ENCODE data around the gene MTNR1B.

The MTNR1B gene

DNA sequence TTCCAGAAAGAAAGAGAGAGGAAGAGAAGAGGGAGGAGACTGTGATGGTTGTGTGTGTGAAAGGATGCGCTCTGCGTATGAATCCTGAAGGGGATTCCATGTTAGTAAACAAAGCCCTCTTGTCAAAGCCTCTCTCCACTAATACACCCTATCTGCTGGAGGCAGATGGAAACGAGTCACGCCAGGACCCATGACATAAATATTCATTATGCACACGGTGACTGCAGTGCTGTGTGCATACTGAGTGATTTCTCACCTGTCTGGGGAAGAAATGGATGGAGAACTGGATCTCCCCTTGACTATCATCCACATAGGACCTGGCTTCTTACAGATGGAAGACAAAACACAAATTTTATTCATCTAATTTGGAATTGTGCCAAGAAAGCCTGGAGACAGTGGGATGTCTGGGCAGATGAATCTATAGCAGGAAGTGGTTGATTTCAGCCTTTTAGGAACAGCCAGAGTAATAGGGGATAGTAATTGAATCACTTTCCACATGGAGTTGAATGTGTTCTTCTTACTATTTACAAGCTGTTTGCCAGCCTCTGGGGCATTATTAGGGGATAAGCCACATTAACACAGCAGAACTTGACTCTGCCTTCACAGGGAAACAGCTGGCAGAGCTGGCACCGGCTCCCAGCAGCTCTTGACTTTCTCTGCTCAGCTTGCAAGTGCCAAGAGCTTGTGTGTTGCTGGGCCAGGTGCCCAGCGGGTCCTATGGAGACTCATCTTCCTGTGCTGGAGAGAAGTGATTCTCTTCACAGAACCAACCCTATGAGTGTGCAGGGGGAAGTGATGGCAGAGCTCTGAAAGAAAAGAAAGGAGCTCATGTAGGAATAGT, 9.0 kb downstream of the MTNR1B start:
- DNase-seq (ENCODE audit: low spot score), result peak; percentile 62

DNA sequence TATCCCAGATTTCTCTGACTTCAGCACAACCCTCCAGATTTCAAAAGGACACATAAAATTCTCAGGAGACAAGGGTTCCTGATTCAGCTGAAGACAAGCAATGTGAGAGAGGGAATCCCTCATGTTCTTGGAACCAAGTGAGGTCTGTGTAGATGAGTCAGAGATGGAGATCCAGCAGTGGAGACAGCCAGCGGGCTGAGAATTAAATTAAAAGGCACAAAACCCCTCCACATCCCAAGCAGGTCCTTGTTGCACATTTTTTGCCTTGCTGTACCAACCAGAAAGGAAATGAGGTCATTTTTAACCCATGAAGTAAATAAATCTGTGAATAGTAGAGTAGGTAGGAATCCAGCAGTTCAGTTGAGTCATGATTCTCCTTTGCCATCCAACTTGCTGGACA, 9.7 kb downstream of the MTNR1B start:
- no peak for DNase-seq (ENCODE audit: low spot score)

DNA sequence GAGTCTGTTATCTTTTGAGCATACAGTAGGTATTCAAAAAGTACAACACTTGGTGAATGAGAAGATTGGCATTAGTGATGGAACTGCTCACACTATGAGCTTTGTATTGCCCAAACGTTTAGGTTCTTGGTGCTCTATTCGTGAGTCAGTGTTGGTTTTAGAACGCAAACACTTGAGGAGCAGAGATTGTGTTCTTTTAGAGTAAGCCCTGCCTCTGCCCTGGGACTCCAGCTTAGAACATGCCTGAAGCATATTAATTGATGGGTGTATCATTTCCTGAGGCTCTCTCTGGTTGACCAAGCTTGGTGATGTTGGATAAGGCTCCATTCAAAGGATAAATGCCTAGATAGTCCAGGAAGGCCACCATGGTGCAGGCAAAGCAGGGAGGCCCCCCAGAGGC, 10.9 kb downstream of the MTNR1B start:
- DNase-seq (ENCODE audit: low spot score), result no peak

DNA sequence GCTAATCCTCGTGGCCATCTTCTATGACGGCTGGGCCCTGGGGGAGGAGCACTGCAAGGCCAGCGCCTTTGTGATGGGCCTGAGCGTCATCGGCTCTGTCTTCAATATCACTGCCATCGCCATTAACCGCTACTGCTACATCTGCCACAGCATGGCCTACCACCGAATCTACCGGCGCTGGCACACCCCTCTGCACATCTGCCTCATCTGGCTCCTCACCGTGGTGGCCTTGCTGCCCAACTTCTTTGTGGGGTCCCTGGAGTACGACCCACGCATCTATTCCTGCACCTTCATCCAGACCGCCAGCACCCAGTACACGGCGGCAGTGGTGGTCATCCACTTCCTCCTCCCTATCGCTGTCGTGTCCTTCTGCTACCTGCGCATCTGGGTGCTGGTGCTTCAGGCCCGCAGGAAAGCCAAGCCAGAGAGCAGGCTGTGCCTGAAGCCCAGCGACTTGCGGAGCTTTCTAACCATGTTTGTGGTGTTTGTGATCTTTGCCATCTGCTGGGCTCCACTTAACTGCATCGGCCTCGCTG, 12.1 kb downstream of the MTNR1B start:
- no peak for DNase-seq (ENCODE audit: low spot score)

DNA sequence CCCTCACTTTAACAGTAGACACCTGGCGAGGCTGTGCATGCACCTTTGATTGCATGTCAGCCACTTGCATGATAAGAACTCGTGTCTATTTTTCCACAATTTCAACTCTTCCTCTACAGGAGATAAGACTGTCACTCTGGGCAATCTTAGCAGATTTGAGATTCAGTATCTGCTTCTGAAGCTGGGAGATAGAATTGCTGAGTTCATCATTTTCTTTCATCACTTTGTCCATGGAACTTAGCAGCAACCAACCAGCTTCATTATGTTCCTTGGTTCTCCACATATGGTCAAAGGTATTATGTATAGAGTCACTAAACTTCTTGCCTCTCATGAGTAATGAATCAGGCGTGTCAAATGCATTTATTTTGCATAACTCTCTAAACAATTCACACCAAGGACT, 17.1 kb downstream of the MTNR1B start:
- no peak for DNase-seq (ENCODE audit: low spot score)

DNA sequence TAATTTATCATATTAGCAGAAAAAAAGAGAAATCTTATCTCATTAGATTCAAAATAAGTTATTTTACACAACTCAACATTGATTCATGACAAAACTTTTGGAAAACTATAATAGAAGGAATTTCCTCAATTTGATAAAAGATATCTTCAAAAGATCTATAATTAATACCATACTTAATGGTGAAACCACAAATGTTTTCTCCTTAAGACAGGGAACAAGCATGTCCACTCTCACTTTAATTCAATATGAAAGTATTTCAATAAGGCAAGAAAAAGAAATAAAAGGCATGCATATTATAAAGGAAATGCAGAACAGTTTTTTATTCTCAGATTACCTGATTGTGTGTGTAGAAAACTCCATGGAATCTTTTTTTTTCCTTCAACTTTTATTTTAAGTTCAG, 23.6 kb downstream of the MTNR1B start:
- no peak for DNase-seq (ENCODE audit: low spot score)

DNA sequence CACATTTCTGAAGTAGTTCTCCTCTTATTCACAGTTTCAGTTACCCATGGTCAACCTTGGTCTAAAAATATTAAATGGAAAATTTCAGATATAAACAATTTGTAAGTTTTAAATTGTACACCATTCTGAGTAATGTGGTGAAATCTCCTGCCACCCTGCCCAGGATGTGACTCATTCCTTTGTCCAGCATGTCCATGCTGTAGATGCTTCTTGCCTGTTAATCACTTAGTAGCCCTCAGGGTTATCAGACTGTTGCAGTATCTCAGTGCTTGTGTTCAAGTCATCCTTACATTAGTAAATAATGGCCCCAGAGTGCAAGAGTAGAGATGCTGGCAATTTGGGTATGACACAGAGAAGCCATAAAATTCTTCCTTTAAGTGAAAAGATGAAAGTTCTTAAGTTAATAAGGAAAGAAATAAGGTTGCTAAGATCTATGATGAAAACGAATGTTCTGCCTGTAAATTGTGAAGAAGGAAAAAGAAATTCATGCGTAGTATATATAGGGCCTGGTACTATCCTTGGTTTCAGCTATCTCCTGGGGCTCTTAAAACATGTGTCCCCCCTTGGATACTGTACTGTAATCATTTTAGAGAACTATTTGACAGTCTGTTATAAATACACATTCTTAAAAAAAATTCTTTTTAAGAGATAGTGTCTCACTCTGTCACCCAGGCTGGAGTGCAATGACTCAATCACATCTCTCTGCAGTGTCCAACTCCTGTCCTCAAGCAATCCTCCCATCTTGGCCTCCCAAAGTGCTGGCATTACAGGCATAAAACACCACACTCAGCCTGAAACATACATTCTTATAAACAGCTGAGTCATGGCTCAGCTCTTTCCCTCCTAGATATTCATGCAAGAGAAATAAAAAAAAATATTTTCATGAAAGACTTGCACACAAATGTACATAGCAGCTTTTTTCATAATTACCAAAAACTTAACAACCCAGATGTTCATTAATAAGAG, 31.3 kb downstream of the MTNR1B start:
- DNase-seq (ENCODE audit: low spot score), result no peak

DNA sequence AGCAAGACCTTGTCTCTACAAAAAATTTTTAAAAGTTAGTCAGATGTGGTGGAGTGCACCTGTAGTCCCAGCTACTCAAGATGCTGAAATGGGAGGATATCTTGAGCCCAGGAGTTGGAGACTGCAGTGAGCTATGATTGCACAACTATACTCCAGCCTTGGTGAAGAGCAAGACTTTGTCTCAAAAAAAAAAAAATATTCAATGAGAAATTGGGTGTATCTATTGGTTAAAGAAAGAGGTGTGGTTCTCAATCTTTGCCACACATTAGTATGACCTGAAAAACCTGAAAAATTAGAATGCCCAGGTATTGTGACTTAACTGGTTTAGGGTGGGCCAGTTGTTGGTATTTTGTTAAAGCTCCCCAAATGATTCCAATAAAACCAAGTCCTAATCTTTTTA, 32.4 kb downstream of the MTNR1B start:
- no peak for DNase-seq (ENCODE audit: low spot score)

DNA sequence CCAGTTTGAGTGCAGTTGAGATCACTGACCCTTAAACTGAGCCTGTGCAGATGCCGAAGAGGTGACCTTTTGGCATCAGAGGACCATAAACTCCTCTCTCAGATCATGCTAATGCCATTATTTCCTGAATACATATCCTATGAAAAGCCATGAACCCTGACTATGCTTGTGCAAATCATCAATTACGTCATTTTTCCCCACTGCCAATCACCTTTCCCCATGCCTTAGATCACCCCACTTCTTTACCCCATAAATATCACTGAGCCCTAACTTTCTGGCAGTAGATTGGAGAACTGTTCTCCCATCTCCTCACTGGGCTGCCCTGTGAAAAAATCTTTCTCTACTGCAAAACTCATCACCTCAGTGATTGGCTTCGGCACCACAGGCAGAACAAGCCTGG, 32.9 kb downstream of the MTNR1B start:
- DNase-seq (ENCODE audit: low spot score), result no peak

DNA sequence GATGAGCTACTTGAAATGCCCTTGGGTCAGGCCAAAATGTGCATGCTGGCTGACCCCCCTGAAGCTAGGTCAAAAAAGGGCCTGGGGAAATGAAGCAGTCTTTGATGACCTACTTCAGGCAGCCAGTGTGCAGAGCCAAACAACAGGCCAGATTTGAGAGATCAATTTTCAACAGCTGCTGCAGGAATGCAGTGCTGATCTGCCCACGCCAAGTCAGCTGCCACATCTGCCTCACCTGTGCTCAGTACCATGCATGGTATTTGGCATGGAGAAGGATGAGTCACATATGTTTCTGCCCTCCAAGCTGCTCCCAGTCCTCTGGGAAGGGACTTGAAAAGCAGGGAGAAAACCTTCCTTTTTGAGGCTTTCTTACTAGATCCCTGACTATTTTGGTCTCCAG, 35.8 kb downstream of the MTNR1B start:
- no peak for DNase-seq (ENCODE audit: low spot score)

DNA sequence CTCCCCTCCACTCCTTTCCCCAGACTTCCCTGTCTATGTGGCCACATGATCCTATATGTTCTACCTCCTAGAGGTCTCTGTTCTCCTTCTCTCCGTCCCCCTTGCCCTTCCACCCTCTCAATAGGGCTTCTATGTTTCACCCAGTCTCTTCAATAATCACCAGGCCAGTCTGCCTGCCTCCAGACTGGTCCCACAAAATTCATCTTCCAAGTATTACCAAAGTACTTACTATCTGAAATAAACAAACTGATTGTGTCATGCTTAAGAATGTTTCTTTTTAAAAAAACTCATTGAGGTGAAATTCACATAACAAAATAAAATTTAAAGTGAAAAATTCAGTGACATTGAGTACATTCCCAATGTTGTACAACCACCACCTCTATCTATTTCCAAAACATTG, 44.2 kb downstream of the MTNR1B start:
- DNase-seq (ENCODE audit: low spot score), result no peak

DNA sequence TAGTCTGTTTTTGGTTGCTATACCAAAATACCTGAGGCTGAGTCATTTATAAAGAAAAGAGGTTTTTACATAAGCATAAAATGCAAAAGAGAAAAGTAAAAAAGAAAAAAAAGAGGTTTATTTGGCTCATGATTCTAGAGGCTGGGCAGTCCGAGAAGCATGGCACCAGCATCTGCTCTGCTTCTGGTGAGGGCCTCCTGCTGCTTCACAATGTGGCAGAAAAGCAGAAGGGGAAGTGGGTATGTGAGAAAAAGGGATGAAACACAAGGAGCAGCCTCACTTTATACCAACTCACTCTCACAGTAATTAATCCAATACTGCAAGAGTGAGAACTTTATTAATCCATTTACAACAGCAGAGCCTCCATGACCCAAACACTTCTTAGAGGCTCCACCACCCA, 47.1 kb downstream of the MTNR1B start:
- no peak for DNase-seq (ENCODE audit: low spot score)

DNA sequence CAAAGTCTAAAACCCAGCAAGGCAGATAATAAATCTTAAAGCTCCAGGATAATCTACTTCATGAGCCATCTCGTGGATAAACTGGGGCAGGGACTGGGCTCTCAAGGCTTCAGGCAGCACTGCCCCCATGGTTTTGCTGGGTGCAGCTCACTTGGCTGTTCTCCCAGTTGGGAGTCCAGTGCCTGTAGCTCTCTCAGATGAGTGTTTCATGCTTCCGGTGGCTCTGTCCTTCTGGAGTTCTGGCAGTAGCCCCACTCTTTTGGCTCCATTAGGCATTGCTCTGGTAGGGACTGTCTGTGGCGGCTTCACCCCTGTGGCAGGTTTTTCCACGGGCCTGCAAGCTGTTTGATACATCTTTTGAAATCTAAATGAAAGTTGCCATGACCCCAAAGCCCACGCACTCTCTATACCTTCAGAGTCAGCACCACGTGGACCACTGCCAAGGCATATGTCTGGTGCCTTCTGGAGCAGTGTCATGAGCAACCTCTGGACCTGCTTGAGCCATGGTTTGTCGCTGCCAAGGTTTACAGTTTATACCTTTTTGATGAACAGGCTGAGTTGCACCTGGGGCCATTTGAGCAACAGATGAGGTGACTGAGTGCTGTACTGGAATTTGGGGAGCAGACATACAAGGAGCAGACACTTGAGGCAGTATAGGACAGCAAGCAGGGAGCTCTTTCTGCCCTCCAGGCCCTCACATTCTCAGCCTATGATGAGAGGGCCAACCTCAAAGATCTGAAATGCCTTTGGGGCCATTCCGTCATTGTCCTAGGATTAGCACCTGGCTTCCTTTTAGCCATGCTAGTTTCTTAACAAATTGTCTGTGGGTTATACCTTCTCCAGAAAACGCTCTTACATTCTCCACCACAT, 48.6 kb downstream of the MTNR1B start:
- DNase-seq (ENCODE audit: low spot score), result no peak

DNA sequence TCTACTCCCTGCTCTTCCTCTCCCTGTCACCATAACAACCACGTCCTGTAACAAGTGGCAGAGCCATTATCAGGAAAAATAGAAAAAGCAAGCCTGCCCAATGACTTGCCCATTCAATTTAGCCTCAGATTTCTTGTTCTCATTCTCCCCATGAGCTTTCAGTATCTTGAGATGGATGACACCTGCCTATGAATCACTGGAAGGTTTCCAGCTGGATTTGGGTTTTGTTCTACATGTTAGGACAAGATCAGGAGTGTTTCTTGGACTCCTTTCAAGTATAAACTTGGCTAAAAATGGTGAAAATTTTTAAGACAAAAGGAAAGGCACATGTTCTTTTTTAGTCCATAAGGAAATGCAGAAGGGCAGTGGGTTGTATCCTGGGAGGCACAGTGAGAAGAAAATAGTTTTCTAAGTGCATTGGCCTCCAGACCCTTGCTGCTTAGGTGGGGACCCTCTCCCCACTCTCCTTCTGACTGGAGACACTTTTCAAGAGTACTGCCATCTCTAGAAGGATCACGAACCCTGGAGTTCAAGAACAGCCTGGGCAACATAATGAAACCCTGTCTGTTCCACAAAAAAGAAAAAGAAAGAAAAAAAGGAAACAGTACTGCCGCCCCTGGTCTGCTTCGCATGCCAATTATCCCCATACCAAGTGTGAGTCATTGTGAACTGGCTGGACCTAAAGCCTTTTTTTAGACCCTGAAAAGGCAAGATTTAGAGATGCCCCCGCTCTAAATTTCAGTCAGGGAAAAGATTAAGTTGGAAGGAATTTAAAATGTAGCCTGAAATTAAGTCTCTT, 51.0 kb downstream of the MTNR1B start:
- peak; percentile 25 for DNase-seq (ENCODE audit: low spot score)

DNA sequence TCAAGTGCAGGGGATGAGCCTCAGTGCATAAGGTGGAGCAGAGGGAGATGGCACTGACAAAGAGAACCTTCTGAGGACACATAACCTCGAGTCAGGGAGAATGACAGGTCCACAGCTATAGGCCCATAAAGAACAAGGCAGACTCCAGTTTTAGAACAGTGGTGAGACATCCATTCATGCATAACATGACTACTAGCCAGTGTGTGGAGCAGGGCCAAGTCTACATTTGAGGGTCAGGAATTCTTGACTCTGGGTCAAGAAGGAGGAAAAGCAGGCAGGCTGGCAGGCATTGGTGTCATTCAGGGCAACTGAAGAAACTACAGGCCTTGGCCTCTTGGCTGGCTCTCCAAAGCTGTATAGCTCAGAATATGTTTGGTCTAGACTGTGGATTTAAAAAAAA, 54.9 kb downstream of the MTNR1B start:
- DNase-seq (ENCODE audit: low spot score), result no peak

DNA sequence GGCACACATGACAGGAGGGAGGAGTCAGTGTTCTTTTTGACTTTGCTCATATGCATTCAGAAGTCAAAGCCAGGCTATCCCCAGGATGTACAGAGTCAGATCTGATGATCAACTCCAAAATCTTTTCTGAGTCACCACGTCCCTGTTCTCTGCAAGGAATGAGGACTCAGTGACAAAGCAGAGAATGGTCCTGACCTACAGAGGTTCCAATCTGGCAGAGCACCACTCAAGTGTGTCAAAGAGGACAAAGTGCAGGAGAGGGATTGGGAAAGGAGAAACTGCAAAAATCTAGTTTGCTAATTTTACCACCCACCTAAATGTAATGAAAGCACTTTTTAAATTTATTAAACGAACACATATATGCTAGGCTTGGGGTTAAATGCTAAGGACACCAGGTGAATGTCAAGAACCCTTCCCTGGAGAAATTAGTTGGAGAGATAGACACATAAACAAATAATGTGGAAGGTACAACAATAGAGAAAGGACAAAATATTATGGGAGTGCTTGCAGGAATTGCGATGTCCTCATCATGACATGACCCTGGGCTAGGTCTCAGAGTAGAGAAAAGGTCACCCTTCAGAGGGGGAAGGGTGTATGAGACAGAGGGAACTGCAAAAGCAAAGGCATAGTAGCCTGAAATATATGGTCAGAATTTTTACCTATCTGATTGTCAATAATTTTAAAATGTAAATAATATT, 56.3 kb downstream of the MTNR1B start:
- DNase-seq (ENCODE audit: low spot score), result no peak

DNA sequence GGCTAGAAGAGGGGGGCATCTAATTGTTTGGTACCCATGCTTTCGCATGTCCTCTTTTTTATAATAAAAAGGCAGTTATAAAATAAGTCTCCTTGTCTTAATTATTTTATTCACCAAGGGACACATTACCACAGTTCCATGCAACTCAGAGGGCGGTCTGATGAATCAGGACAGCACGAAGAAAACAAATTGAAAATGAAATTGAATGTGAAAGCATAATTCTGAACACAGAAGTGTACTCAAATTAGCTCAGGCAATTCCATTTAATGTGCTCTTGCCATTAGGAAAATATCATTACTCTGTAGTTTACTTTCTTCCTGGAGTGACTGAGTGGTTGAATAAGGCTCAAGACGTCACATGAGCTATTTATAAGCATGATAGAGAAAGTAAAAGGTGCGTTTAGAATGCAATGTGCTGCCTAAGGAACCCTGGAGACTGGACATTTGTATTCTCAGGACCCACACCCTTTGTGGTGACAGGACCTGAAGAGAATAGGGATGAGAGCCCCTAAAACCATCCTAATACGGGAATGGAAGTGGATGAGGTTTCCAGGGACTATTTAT, 59.6 kb downstream of the MTNR1B start:
- DNase-seq (ENCODE audit: low spot score), result no peak

DNA sequence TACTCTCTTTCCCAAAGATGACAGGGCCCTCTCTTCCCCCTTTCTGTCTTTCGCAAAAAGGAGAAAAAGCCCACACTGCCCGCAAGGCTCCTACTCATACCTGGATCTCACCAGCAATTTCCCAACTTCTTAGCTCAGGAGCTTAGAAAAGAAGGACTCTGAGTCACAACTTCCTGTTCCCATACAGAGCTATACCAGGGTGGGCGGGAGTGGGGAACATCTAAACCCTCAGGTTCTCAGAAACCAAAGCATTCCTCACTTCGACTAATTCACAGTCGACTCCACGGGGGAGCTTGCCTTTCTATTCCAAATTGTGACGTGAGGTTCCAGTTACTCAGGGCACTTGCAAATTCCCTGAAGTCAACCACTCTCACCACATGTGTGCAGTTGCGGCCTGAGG, 61.9 kb downstream of the MTNR1B start:
- DNase-seq (ENCODE audit: low spot score), result no peak

Data from pons (tissue), 1 donor.